Prostate gland (tissue), 2 donors: Measurements from ENCODE around the gene RTP5.

Experiments
- POLR2A ChIP-seq: fragments of 450-650 bp; IDR thresholded peaks from one replicate; pipeline ENCODE4 v1.6.1; 2016; ENCODE audit warnings: antibody characterized with exemption, mild to moderate bottlenecking
- POLR2AphosphoS5 ChIP-seq: sonication (generic); formaldehyde crosslinking; IDR thresholded peaks from one replicate; pipeline ENCODE4 v1.6.1; 2017; ENCODE audit warnings: antibody characterized with exemption
- TF ChIP-seq, protein P1 (sequence below), 4 experiments: fragments of 200-600 bp in 2 of 4; fragments of 450-650 bp in 2 of 4; sonication (generic) in 2 of 4; IDR thresholded peaks; 1 replicate in 3 of 4; 2 replicates in 1 of 4; pipeline ENCODE4 v1.5.1; 2016 to 2019; ENCODE audit warnings: antibody characterized with exemption in 4 of 4, mild to moderate bottlenecking in 2 of 4, moderate library complexity in 2 of 4

GRCh38 chr2:241857041-241857541 lies 12.4 kb upstream of the RTP5 start:
- TF ChIP-seq, protein P1, sequence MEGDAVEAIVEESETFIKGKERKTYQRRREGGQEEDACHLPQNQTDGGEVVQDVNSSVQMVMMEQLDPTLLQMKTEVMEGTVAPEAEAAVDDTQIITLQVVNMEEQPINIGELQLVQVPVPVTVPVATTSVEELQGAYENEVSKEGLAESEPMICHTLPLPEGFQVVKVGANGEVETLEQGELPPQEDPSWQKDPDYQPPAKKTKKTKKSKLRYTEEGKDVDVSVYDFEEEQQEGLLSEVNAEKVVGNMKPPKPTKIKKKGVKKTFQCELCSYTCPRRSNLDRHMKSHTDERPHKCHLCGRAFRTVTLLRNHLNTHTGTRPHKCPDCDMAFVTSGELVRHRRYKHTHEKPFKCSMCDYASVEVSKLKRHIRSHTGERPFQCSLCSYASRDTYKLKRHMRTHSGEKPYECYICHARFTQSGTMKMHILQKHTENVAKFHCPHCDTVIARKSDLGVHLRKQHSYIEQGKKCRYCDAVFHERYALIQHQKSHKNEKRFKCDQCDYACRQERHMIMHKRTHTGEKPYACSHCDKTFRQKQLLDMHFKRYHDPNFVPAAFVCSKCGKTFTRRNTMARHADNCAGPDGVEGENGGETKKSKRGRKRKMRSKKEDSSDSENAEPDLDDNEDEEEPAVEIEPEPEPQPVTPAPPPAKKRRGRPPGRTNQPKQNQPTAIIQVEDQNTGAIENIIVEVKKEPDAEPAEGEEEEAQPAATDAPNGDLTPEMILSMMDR (IDR thresholded peaks at IDR 0.05) = no peak
- TF ChIP-seq POLR2A (no peak), POLR2AphosphoS5 (no peak)
